NCI-H2171 treated with DMSO at 0.1 percent for 48 hours (cell line): Measurements from ENCODE around the gene MYH14.

Experiments
- DNase-seq: peaks from one replicate; lab custom pipeline; 2025; lab: John Stamatoyannopoulos, UW

MYH14 gene

GRCh38 chr19:50195224-50195623 lies 8.2 kb upstream of the MYH14 start:
- no peak for DNase-seq

- DNase-seq, result no peak
Observed at GRCh38 chr19:50196322-50196932, 7.0 kb upstream of the MYH14 start.

DNA sequence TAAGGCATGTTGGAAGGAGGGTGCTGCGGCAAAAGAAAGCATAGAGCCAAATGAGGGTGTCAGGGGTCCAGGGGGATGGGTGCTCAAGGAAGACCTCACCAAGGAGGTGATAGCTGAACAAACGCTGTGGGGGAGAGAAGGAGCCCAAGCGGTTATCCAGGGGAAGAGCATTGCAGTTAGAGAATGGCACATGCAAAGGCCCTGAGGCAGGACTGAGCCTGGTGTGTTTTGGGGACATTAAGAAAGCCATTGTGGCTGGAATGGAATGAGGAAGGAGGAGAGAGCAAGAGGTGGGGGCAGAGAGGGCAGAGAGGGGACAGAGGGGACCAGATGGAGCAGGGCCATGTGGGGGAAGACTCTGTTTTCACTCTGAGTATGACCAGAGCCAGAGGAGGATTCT lies 6.1 kb upstream of the MYH14 start:
- no peak for DNase-seq

GRCh38 chr19:50198431-50199258 lies 4.8 kb upstream of the MYH14 start:
- peak; percentile 36 for DNase-seq

GRCh38 chr19:50199259-50199555 lies 4.2 kb upstream of the MYH14 start:
- peak; percentile 70 for DNase-seq

- no peak for DNase-seq
Observed at GRCh38 chr19:50202386-50202785, 1.0 kb upstream of the MYH14 start.

GRCh38 chr19:50202962-50203280 lies 501 bp upstream of the MYH14 start:
- DNase-seq, result no peak

- DNase-seq, result no peak
Observed at GRCh38 chr19:50204081-50204428, 633 bp downstream of the MYH14 start.

- DNase-seq, result peak; percentile 88
Observed at GRCh38 chr19:50204811-50205675, 1.6 kb downstream of the MYH14 start.

GRCh38 chr19:50205681-50206138 lies 2.3 kb downstream of the MYH14 start:
- DNase-seq, result peak; percentile 19

GRCh38 chr19:50206191-50206590 lies 2.8 kb downstream of the MYH14 start:
- no peak for DNase-seq

DNA sequence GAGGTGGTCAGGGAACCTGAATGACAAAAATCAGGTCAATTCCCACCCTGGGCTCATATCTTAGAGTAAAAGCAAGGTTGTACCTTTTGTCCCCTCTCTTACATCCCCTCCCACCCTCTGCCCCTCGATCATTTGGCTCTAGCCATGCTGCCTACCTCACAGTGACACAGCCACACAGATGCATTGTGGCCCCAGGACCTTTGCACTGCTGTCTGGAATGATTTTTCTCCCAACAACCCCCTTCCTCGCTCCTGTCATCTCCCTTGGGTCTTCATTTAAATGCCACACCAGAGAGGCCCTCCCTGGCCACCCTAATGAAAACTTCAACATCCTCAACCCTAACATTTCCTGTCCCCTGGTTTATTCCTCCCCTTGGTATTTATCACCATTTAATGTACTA lies 4.3 kb downstream of the MYH14 start:
- no peak for DNase-seq

- DNase-seq, result no peak
Observed at GRCh38 chr19:50209131-50209530, 5.7 kb downstream of the MYH14 start.

DNA sequence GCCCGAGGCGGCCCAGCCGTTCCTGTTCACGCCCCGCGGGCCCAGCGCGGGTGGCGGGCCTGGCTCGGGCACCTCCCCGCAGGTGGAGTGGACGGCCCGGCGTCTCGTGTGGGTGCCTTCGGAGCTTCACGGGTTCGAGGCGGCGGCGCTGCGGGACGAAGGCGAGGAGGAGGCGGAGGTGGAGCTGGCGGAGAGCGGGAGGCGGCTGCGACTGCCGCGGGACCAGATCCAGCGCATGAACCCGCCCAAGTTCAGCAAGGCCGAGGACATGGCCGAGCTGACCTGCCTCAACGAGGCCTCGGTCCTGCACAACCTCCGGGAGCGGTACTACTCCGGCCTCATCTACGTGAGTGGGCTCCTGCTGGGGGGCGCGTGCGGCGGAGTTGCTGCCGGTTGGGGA lies 7.0 kb downstream of the MYH14 start:
- DNase-seq, result no peak

GRCh38 chr19:50213925-50214324 lies 10.5 kb downstream of the MYH14 start:
- DNase-seq, result no peak

- peak; percentile 26 for DNase-seq
Observed at GRCh38 chr19:50214699-50215543, 11.5 kb downstream of the MYH14 start.

DNA sequence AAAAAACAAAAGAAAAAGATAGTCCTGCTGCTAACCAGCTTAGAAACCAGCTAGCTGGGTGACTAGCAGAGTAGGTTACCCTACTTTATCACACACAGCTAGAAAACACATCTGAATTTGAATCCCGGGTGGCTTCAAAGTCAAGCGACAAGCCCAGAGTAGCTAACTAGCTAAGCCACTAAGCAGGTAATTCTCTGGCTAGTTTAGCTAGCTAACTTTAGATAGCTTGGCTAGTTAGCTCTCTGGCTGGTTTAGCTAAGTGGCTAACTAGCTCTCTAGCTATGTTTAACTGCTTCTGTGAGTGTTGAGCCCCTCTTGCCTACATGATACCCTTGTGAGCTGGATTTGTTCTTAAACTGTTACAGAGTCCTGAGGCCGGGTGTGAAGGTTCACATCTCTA lies 12.4 kb downstream of the MYH14 start:
- DNase-seq, result no peak

DNA sequence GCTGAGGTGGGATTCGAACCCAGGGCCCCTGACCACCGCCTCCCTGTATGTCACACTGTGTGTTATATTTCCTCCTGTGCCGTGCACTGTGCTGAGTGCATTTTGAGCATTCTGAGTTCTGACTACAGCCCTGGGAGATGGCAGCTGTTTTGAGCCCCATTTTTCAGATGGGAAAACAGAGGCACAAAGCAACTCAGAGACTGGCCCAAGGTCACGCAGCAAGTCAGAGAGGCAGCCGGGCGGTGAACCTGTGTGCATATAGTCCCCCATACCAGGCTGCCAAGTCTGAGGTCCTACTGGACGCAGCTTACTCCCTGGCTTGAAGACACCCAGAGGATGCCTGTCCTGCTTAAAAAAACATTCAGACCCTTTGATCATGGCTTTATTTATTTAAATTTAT lies 17.7 kb downstream of the MYH14 start:
- no peak for DNase-seq

- DNase-seq, result no peak
Observed at GRCh38 chr19:50222691-50223438, 19.4 kb downstream of the MYH14 start.

DNA sequence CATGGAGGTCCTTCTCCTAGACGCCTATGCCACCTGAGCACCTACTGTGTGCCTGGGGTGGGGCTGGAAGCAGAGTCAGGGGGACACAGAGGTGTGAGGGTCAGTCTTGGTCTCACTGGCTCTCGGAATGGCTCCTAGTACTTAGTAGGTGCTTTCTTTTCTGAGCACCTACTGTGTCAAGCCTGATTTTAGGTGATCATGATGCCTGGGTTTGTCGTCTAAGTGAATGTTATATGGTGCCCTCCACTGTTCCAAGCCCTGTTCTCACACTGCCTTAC lies 20.0 kb downstream of the MYH14 start:
- DNase-seq, result no peak

DNA sequence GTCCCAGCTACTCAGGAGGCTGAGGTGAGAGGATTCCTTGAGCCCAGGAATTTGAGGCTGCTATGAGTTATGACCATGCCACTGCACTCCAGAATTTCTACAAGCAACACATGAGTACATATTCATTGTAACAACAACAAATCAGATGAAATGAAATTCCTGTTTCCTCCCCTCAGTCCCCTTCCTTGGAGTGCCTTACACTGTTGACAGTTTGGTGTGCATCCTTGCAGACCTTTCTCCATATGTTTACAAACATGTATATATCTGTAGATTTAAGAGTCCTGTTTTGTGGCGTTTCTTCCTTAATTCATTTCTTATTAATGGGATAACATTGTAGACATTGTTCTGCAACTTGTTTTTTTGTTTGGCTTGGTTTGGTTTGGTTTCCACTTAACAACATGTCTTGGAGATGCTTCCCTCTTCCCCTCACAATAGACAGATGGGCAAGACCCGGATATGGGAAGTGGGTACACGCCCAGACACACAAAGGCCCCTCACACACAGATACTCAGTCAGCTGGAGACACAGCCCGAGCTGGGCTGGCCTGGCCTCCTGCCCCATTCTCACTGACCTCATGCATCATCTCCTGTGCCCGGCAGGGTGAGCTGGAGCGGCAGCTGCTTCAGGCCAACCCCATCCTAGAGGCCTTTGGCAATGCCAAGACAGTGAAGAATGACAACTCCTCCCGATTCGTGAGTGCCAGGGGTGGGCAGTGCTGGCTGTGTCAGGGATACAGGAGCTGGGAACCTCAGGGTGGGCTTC lies 21.7 kb downstream of the MYH14 start:
- no peak for DNase-seq
